HepG2 (cell line): ENCODE data around the gene CFTR.

Experiments used
- CTCF ChIP-seq: sonication (generic); formaldehyde crosslinking; IDR thresholded peaks from 2 replicates; pipeline ENCODE4 v1.5.0; 2020; ENCODE audit warnings: mild to moderate bottlenecking, missing genetic modification reagents, moderate library complexity
- FOXK2 ChIP-seq: fragments of 450-650 bp; IDR thresholded peaks from 2 replicates; pipeline ENCODE4 v1.6.1; 2016
- TSC22D2 ChIP-seq: sonication (generic); formaldehyde crosslinking; IDR thresholded peaks from 2 replicates; pipeline ENCODE4 v1.5.1; 2020; ENCODE audit warnings: missing genetic modification reagents, mild to moderate bottlenecking, borderline replicate concordance
- ZNF615 ChIP-seq: sonication (generic); formaldehyde crosslinking; IDR thresholded peaks from 2 replicates; pipeline ENCODE4 v1.5.0; 2020; ENCODE audit warnings: mild to moderate bottlenecking, missing genetic modification reagents, borderline replicate concordance
- TF ChIP-seq, protein P1 (sequence below): sonication (generic); formaldehyde crosslinking; IDR thresholded peaks from 2 replicates; pipeline ENCODE4 v1.4.0; 2020; ENCODE audit warnings: mild to moderate bottlenecking, missing genetic modification reagents

DNA sequence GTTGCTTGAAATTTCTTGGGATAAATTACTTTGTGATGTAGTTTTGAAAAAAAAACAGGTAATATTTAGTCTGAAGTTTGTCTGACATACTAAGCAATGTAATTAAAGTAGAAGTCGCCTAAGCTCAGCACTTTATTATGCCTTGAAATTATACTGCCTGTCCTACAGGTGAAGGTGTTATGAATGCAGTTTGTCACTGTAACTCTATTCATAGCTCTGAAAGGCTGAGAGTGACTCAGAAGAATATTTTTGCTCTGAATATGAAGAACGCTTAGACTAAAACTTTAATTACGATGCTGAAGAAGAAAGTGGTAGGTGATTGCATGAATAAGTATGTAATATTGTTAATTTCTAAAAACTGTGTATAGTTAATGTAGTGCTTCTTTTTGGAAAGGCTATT is 9.2 kb downstream of the CFTR start:
- TF ChIP-seq ZNF615 (CRISPR knock-in tag), result no peak
- TF ChIP-seq FOXK2, result no peak
- no peak for TF ChIP-seq CTCF (CRISPR knock-in tag)
- TF ChIP-seq, protein P1, sequence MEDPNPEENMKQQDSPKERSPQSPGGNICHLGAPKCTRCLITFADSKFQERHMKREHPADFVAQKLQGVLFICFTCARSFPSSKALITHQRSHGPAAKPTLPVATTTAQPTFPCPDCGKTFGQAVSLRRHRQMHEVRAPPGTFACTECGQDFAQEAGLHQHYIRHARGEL (CRISPR knock-in tag), result no peak
- no peak for TF ChIP-seq TSC22D2 (CRISPR knock-in tag)
